GM21526 (cell line): Measurements from ENCODE around the gene CAPZA1.

ENCODE experiments used
- ATAC-seq: cut with Tn5 transposase; IDR thresholded peaks from one replicate; pipeline ENCODE4 v1.9.1; 2021; ENCODE audit warnings: moderate library complexity; ENCODE audit not compliant: unreplicated experiment, low FRiP score

CAPZA1 gene

DNA sequence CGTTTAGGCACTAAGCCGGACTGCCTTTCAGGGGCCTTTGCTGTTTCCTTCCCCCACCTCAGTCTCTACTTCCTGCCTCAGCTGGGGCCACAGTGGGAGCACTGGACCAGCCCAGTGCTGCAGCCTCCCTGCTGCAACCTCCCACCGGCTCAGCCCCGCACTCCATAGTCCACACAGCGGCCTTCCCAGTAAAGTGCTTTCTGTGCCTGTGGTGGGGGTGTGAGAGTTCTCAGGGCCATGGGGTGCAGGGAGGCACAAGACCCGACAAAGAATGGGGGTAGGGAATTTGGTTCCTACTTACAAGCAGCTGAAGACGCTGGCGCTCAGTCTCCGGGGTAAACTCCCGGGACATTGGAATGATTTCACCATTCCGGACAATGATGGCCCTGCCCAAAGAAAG lies 92.0 kb downstream of the CAPZA1 start:
- ATAC-seq = no peak

GRCh38 chr1:112712191-112712590 lies 92.6 kb downstream of the CAPZA1 start:
- no peak for ATAC-seq

DNA sequence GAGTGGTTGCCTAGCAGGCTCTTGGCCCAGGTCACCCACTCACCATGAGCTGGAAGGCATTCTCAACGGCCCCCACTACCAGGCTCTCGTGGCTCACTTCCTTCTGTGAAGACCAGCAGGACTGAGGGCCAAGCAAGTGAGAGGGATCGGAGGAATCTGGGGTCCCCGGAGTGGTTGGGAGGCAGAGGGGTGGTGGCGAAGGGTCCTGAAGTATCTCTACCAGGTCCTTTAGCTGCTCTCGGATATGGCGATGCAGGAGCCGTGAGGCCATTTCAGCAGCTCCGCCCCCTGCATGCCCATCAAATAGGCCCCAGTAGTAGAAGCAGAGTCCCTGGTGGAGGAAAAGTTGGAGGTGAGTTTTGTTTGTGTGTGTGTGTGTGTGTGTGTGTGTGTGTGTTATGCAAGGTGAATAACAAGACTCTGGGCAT lies 93.1 kb downstream of the CAPZA1 start:
- no peak for ATAC-seq

DNA sequence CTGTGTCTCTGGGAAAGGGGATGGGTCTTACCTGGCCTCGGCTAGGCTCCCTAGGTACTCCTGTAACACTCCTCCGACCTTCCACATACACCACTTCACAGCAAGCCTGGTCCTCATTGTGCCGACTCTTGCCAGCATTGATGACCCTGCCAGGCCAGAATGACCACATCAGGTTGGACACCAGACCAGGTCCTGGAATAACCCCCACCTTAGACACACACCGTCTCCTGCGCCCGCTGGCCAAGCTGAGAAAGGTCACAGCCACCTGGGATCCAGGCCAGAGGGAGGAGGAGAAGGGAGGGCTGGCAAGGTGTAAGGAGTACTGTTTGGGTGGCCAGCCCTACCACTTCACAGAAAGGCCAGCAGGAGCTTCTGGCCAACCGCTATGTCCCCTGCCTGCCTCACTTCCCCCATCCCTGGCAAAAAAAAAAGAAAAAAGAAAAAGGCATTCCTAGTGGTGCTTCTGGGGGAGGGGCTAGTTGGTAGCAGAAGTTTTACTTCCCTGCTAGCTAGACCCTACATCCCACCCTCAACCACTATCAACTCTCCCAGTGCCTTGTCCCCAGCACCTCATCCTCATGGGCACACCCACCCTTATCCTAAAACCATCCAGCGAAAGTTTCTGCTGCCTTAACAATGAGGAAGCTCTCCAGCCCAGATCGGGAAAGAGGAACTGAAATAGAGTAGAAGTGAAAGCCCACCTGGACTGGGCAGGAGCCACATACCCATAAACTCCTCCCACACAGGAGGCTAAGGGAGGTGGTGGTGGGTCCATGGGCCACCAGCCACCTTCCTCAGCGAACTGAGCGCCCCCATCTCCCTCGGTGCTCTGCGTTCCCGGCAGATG lies 94.1 kb downstream of the CAPZA1 start:
- no peak for ATAC-seq

- peak; percentile 7 for ATAC-seq
Measured at GRCh38 chr1:112714313-112715263, 95.0 kb downstream of the CAPZA1 start.

- peak; percentile 72 for ATAC-seq
Measured at GRCh38 chr1:112715264-112716053, 95.8 kb downstream of the CAPZA1 start, which contains the start of gene PPM1J. Gene PPM1J (minus strand): TSS chr1:112715332. CDS start chr1:112715301, 31 bp downstream.

DNA sequence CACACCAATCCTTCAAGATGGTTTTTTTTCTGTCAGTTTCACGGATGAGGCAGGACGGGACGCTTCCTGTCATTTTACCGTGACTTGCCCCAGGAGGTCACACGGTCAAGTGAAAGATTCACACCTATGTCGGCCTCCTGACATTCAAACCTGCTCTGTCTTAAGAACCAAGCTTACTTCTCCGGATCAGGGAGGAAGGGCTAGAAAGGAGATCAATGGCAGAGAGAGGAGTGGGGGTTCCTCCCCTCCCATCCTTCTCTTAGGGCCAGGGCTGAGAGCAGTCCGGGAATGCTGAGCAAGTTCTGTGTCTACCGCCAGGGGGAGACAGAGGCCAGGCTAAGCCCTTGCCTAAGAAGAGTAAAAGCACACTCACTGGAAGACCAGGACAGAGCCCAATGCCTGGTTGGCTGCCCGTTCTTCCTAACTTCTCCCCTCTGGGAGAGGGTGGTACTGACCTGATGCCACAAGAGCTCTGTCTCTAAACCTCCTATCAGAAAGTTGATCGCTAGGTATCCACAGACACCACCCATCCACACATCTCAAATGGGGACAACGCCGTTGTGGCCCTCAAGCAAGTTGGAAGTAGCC lies 96.6 kb downstream of the CAPZA1 start:
- no peak for ATAC-seq

DNA sequence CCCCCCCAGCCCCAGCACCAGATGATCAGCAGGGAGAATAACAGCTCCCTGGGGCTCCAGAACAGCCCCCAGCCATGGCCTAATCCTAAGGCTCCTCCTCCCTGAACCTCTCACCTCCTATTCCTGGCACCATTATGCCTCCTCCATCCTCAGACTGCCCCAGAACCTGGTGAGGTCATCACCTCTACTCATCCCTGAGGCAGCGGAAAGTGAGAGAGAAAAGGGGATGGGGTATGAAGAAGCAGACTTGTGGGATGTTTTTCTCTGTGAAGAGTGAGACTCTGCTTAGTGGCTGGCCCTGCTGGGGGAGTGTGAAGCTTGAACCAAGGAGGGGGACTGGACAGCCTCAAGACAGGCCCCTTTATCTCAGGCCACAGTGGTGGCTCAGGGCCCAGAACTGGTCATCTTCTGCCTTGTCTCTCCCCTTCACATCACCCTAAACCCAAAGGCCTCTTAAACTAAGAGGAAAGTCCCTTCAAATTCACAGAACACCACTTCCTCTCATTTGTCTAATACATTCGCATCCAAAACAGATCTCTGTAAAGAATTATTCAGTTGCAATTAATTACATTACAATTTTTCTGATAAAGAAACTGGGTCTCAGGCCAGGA lies 97.7 kb downstream of the CAPZA1 start:
- no peak for ATAC-seq

GRCh38 chr1:112718691-112719418 lies 99.2 kb downstream of the CAPZA1 start:
- ATAC-seq = no peak

GRCh38 chr1:112719706-112720105 lies 100.1 kb downstream of the CAPZA1 start:
- ATAC-seq = no peak

DNA sequence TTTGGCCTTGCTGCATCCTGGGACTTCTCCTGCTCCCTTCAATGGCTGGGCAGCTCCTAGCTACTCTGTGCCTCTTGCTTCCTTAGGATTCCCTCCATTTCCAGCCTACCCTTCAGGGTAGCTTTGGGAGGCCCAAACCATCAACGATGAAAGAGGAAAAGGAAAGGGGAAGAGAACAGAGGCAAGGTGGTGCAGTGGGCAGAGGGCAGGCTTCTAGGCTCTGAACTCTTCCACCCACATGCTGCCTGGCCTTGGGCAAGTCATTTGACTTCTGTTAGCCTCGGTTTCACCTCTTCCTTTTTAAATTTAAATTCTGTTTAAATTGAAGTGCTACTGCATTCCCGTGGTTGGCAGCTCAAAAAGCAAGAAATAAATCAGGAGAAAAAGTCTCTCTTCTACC lies 101.2 kb downstream of the CAPZA1 start:
- ATAC-seq = no peak
